ENCODE results near the gene TBC1D1. TPM values are rescaled to one million over a fixed set of nuclear protein-coding genes. Genes with fewer than 3 reads are reported as not detected.

TBC1D1 gene
- total and polyA plus RNA-seq, 2 of the 8 experiments (the other 6 are each of a cell fraction or from before 2014, with no cell fraction given) = 96.9 to 162 TPM

- Histone ChIP-seq H3K9ac (replicated peaks in 1 of 4; ENCODE audit: extremely low read depth in 1 of 4, low read depth in 3 of 4, low read length in 3 of 4) (no peak overlapping the region), H3K79me1 (ENCODE audit: low read depth, low read length) (no peaks in the 10 kb centered on the region), H3K36me3 (ENCODE audit: control insufficient read depth in 2 of 4, insufficient read depth in 4 of 4, low read length in 3 of 4) (peaks cover 0 to 5% (median 2%) of the 10 kb centered on the region in 4 experiments; a peak in 5 of 8 replicates), H2AFZ (ENCODE audit: low read length) (no peak overlapping the region), H3K27ac (ENCODE audit: low read depth, low read length) (no peak overlapping the region), H4K8ac (ENCODE audit: extremely low read depth, insufficient read depth, low read length) (no peak overlapping the region), H2BK20ac (ENCODE audit: low read length) (no peak overlapping the region), H3K9me3 (ENCODE audit: insufficient read depth in 2 of 2, low read depth in 1 of 2, low read length in 1 of 2) (no peaks in the 10 kb centered on the region), H3K4me3 (ENCODE audit: extremely low read depth in 1 of 4, insufficient read depth in 2 of 4, low read depth in 3 of 4, low read length in 4 of 4) (no peak overlapping the region), H3K14ac (ENCODE audit: insufficient read length) (no peak overlapping the region), H3K79me2 (ENCODE audit: control insufficient read depth in 1 of 2, insufficient read depth in 2 of 2, low read length in 2 of 2) (no peaks in the 10 kb centered on the region), H3K4me2 (ENCODE audit: insufficient read depth in 1 of 2, low read depth in 2 of 2, low read length in 2 of 2) (no peak overlapping the region; a peak in 2 of 4 replicates), H4K20me1 (replicated peaks in 1 of 2; ENCODE audit: control insufficient read depth in 1 of 2, insufficient read depth in 2 of 2, low read length in 2 of 2) (no peaks in the 10 kb centered on the region), H3K27me3 (replicated peaks in 1 of 4; ENCODE audit: control insufficient read depth in 3 of 4, extremely low read depth in 1 of 4, insufficient read depth in 3 of 4, low read length in 3 of 4) (no peaks in the 10 kb centered on the region), H2BK120ac (replicated peaks; ENCODE audit: low read depth, low read length) (peak overlapping the region; percentile 45), H3K4ac (replicated peaks; ENCODE audit: insufficient read length, low read depth, low read length) (peak overlapping the region; percentile 44), H3K56ac (replicated peaks; ENCODE audit: insufficient read length, low read depth, low read length) (no peak overlapping the region), H2BK12ac (ENCODE audit: low read depth, low read length) (peak overlapping the region; percentile 91), H3K23me2 (ENCODE audit: low read depth, low read length) (no peaks in the 10 kb centered on the region), H4K5ac (ENCODE audit: insufficient read length, low read depth, low read length) (no peak overlapping the region), H2BK15ac (ENCODE audit: low read length) (no peak overlapping the region), H3K23ac (ENCODE audit: insufficient read length) (no peak overlapping the region), H2BK5ac (ENCODE audit: low read depth, low read length) (peak overlapping the region; percentile 37; the same call in 1 of the 2 replicates), H4K91ac (replicated peaks; ENCODE audit: insufficient read length, low read length) (peak overlapping the region; percentile 56), H2AK5ac (ENCODE audit: low read depth, low read length) (no peak overlapping the region), H3K4me1 (replicated peaks in 1 of 4; ENCODE audit: control insufficient read depth in 3 of 4, insufficient read depth in 4 of 4, low read length in 3 of 4) (peaks cover 7 to 19% (median 14%) of the 10 kb centered on the region in 4 experiments; a peak in 5 of 7 replicates), H3K18ac (ENCODE audit: extremely low read depth, low read length) (no peak overlapping the region)
- no peak for DNase-seq (ENCODE audit: low read depth in 1 of 2, low spot score in 2 of 2)
- ChIA-PET POLR2A (ENCODE audit: partially characterized antibody) (interaction anchor here (0.8 kb wide), 2 partner anchors 26 to 43 kb away, joined by 3 read pairs; no protein-coding TSS in a partner anchor), CTCF (ENCODE audit: partially characterized antibody) (interaction anchor here (0.7 to 2.3 kb wide), 18 partner anchors 8 to 672 kb away, joined by 3 to 14 read pairs (median 4); no protein-coding TSS in a partner anchor)
- FAIRE-seq = no peak
- WGBS, 2 experiments (ENCODE audit: extremely low coverage in 1 of 2, insufficient coverage in 1 of 2, insufficient read length in 1 of 2, insufficient replicate concordance in 2 of 2, low coverage in 1 of 2, low lambda C conversion rate in 2 of 2, missing lambda C conversion rate in 1 of 2) = 61% methylated on average over 9 of the region's 9 CpGs; no CpG with 5 or more reads in 1 of the 2 experiments
- TF ChIP-seq SRF (IDR thresholded peaks at IDR 0.05; ENCODE audit: low read depth, low read length) = no peak
- no peak for TF ChIP-seq EZH2 (IDR thresholded peaks at IDR 0.05; ENCODE audit: low read depth, low read length, severe bottlenecking)
- no peak for TF ChIP-seq YY1 (IDR thresholded peaks at IDR 0.05; ENCODE audit: low read depth, low read length)
- TF ChIP-seq RXRA (IDR thresholded peaks at IDR 0.05; ENCODE audit: insufficient read depth, low read depth, low read length) = no peak
- no peak for TF ChIP-seq KDM4A (IDR thresholded peaks at IDR 0.05; ENCODE audit: low read depth, low read length, severe bottlenecking)
- no peak for TF ChIP-seq ATF2 (IDR thresholded peaks at IDR 0.05; ENCODE audit: low read length)
- no peak for TF ChIP-seq EGR1 (IDR thresholded peaks at IDR 0.05; ENCODE audit: borderline replicate concordance, low read depth, low read length)
- TF ChIP-seq MAX (IDR thresholded peaks at IDR 0.05) = no peak
- no peak for TF ChIP-seq RFX5 (IDR thresholded peaks at IDR 0.05; ENCODE audit: borderline replicate concordance, low read depth, low read length)
- TF ChIP-seq POLR2AphosphoS5 (IDR thresholded peaks at IDR 0.05; ENCODE audit: low read depth, low read length) = no peak
- TF ChIP-seq TCF12 (IDR thresholded peaks at IDR 0.05; ENCODE audit: low read depth, low read length) = no peak
Measured at GRCh38 chr4:38086151-38086848, 195.4 kb downstream of the TBC1D1 start.
